Measurements from ENCODE around the gene SORT1. TPM values are rescaled to one million over a fixed set of nuclear protein-coding genes. Genes with fewer than 3 reads are reported as not detected.
A peak's percentile ranks its signal among the peaks of the same experiment; 100 is the strongest.

SORT1 gene
- total and polyA plus RNA-seq, 2 of the 13 experiments (the other 11 are each of a cell fraction or from before 2014, with no cell fraction given): 32.4 to 93.0 TPM

DNA sequence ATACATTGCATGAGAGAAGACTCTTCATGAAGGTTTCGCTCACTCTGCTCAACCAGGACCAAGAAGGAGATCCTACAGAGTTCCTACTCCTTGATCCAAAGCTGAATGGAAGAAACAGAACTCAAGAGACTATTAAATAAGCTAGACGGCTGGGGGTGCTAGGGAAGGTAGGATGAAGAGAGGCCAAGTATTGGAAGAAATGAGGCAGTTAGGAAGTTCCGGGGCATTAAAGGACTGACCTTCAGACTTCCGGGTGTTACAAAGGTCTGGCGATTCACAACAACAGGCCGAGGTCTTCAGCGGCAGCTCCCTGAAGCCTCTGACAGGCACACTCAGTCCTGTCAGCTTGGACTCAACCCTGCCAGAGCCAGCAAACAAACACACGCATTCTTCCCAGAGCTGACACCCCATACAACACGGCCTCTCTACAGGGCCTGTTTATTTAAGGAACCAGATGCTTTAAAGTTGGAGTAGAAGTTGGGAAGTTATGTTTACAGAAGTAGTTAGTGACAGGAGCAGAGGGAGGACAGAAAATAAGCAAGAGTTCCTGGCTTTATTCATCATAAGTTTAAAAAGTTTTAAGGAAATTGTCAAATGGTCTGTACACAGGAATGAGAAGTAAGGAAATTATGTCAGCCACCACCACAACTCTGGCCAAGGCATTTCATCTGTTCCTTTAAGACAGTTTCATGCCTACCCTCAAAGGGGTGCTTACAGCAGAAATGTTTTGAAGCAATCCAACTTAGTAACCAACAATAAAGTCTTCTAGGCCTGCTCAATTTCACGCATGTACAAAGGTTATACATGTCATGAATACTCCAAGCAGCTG lies 4.7 kb downstream of the SORT1 start (continued):
- TF ChIP-seq, protein P1, sequence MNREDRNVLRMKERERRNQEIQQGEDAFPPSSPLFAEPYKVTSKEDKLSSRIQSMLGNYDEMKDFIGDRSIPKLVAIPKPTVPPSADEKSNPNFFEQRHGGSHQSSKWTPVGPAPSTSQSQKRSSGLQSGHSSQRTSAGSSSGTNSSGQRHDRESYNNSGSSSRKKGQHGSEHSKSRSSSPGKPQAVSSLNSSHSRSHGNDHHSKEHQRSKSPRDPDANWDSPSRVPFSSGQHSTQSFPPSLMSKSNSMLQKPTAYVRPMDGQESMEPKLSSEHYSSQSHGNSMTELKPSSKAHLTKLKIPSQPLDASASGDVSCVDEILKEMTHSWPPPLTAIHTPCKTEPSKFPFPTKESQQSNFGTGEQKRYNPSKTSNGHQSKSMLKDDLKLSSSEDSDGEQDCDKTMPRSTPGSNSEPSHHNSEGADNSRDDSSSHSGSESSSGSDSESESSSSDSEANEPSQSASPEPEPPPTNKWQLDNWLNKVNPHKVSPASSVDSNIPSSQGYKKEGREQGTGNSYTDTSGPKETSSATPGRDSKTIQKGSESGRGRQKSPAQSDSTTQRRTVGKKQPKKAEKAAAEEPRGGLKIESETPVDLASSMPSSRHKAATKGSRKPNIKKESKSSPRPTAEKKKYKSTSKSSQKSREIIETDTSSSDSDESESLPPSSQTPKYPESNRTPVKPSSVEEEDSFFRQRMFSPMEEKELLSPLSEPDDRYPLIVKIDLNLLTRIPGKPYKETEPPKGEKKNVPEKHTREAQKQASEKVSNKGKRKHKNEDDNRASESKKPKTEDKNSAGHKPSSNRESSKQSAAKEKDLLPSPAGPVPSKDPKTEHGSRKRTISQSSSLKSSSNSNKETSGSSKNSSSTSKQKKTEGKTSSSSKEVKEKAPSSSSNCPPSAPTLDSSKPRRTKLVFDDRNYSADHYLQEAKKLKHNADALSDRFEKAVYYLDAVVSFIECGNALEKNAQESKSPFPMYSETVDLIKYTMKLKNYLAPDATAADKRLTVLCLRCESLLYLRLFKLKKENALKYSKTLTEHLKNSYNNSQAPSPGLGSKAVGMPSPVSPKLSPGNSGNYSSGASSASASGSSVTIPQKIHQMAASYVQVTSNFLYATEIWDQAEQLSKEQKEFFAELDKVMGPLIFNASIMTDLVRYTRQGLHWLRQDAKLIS (CRISPR knock-in tag; IDR thresholded peaks at IDR 0.05): no peak
- TF ChIP-seq KLF16 (CRISPR knock-in tag; IDR thresholded peaks at IDR 0.05) (peak in 1 of 2 experiments; percentile 72; a peak in 1 of 4 replicates), ONECUT2 (CRISPR knock-in tag; IDR thresholded peaks at IDR 0.05) (peak; percentile 40; the same call in 1 of the 2 replicates), KDM2A (CRISPR knock-in tag; IDR thresholded peaks at IDR 0.05; ENCODE audit: borderline replicate concordance, low read depth) (peak; percentile 75), TAF15 (IDR thresholded peaks at IDR 0.05; ENCODE audit: low read depth, low read length, poor library complexity, severe bottlenecking) (no peak), ZNF766 (CRISPR knock-in tag; IDR thresholded peaks at IDR 0.05; ENCODE audit: borderline replicate concordance) (no peak), MXD4 (CRISPR knock-in tag; IDR thresholded peaks at IDR 0.05) (peak; percentile 77; the same call in 1 of the 2 replicates), SNRNP70 (IDR thresholded peaks at IDR 0.05; ENCODE audit: low read depth, low read length) (no peak), ZNF749 (CRISPR knock-in tag; IDR thresholded peaks at IDR 0.05; ENCODE audit: borderline replicate concordance) (no peak), NFIB (CRISPR knock-in tag; IDR thresholded peaks at IDR 0.05; ENCODE audit: borderline replicate concordance) (no peak), ZNF703 (CRISPR knock-in tag; IDR thresholded peaks at IDR 0.05; ENCODE audit: borderline replicate concordance) (no peak), DMAP1 (CRISPR knock-in tag; IDR thresholded peaks at IDR 0.05) (peak; percentile 73; the same call in 1 of the 2 replicates), SMARCC2 (IDR thresholded peaks at IDR 0.05) (no peak), KDM6A (CRISPR knock-in tag; IDR thresholded peaks at IDR 0.05; ENCODE audit: low read depth) (peak; percentile 84; the same call in 1 of the 2 replicates), ZNF446 (CRISPR knock-in tag; IDR thresholded peaks at IDR 0.05) (no peak)
- TF ChIP-seq, protein P2, sequence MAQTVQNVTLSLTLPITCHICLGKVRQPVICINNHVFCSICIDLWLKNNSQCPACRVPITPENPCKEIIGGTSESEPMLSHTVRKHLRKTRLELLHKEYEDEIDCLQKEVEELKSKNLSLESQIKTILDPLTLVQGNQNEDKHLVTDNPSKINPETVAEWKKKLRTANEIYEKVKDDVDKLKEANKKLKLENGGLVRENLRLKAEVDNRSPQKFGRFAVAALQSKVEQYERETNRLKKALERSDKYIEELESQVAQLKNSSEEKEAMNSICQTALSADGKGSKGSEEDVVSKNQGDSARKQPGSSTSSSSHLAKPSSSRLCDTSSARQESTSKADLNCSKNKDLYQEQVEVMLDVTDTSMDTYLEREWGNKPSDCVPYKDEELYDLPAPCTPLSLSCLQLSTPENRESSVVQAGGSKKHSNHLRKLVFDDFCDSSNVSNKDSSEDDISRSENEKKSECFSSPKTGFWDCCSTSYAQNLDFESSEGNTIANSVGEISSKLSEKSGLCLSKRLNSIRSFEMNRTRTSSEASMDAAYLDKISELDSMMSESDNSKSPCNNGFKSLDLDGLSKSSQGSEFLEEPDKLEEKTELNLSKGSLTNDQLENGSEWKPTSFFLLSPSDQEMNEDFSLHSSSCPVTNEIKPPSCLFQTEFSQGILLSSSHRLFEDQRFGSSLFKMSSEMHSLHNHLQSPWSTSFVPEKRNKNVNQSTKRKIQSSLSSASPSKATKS (CRISPR knock-in tag; IDR thresholded peaks at IDR 0.05): no peak
- TF ChIP-seq, protein P3, sequence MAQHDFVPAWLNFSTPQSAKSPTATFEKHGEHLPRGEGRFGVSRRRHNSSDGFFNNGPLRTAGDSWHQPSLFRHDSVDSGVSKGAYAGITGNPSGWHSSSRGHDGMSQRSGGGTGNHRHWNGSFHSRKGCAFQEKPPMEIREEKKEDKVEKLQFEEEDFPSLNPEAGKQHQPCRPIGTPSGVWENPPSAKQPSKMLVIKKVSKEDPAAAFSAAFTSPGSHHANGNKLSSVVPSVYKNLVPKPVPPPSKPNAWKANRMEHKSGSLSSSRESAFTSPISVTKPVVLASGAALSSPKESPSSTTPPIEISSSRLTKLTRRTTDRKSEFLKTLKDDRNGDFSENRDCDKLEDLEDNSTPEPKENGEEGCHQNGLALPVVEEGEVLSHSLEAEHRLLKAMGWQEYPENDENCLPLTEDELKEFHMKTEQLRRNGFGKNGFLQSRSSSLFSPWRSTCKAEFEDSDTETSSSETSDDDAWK (CRISPR knock-in tag; IDR thresholded peaks at IDR 0.05): no peak
- TF ChIP-seq, protein P4, sequence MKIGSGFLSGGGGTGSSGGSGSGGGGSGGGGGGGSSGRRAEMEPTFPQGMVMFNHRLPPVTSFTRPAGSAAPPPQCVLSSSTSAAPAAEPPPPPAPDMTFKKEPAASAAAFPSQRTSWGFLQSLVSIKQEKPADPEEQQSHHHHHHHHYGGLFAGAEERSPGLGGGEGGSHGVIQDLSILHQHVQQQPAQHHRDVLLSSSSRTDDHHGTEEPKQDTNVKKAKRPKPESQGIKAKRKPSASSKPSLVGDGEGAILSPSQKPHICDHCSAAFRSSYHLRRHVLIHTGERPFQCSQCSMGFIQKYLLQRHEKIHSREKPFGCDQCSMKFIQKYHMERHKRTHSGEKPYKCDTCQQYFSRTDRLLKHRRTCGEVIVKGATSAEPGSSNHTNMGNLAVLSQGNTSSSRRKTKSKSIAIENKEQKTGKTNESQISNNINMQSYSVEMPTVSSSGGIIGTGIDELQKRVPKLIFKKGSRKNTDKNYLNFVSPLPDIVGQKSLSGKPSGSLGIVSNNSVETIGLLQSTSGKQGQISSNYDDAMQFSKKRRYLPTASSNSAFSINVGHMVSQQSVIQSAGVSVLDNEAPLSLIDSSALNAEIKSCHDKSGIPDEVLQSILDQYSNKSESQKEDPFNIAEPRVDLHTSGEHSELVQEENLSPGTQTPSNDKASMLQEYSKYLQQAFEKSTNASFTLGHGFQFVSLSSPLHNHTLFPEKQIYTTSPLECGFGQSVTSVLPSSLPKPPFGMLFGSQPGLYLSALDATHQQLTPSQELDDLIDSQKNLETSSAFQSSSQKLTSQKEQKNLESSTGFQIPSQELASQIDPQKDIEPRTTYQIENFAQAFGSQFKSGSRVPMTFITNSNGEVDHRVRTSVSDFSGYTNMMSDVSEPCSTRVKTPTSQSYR (CRISPR knock-in tag; IDR thresholded peaks at IDR 0.05; ENCODE audit: borderline replicate concordance): peak; percentile 51; the same call in 1 of the 2 replicates
